ENCODE data around the gene LNP1. TPM values are rescaled to one million over a fixed set of nuclear protein-coding genes. Genes with fewer than 3 reads are reported as not detected.

Gene LNP1
- total and polyA plus RNA-seq, 2 of the 13 experiments (the other 11 are each of a cell fraction or from before 2014, with no cell fraction given): 3.6 to 7.0 TPM

- TF ChIP-seq AGO1 (IDR thresholded peaks at IDR 0.05; ENCODE audit: low read depth, low read length, poor library complexity, severe bottlenecking): peak; percentile 27
- 0 out of 2 replicates have a peak, but pooled peaks have one; percentile 18 for TF ChIP-seq KLF9 (CRISPR knock-in tag; IDR thresholded peaks at IDR 0.05; ENCODE audit: low read depth)
- peak; percentile 76 for TF ChIP-seq ZMAT3 (CRISPR knock-in tag; conservative IDR thresholded peaks at IDR 0.05)
- TF ChIP-seq TRAFD1 (CRISPR knock-in tag; IDR thresholded peaks at IDR 0.05; ENCODE audit: borderline replicate concordance): no peak
- no peak for TF ChIP-seq FLYWCH1 (CRISPR knock-in tag; IDR thresholded peaks at IDR 0.05)
- TF ChIP-seq THYN1 (CRISPR knock-in tag; IDR thresholded peaks at IDR 0.05; ENCODE audit: borderline replicate concordance, low read depth): no peak
- peak; percentile 77; the same call in 1 of the 2 replicates for TF ChIP-seq ZNF33A (CRISPR knock-in tag; IDR thresholded peaks at IDR 0.05; ENCODE audit: borderline replicate concordance)
- TF ChIP-seq, protein P1, sequence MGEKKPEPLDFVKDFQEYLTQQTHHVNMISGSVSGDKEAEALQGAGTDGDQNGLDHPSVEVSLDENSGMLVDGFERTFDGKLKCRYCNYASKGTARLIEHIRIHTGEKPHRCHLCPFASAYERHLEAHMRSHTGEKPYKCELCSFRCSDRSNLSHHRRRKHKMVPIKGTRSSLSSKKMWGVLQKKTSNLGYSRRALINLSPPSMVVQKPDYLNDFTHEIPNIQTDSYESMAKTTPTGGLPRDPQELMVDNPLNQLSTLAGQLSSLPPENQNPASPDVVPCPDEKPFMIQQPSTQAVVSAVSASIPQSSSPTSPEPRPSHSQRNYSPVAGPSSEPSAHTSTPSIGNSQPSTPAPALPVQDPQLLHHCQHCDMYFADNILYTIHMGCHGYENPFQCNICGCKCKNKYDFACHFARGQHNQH (CRISPR knock-in tag; IDR thresholded peaks at IDR 0.05): peak; percentile 81
- TF ChIP-seq ZNF350 (CRISPR knock-in tag; IDR thresholded peaks at IDR 0.05; ENCODE audit: borderline replicate concordance, low read depth): peak; percentile 84; the same call in 1 of the 2 replicates
- TF ChIP-seq ZFP91 (CRISPR knock-in tag; IDR thresholded peaks at IDR 0.05; ENCODE audit: borderline replicate concordance): peak; percentile 76; the same call in 1 of the 2 replicates
- TF ChIP-seq, protein P2, sequence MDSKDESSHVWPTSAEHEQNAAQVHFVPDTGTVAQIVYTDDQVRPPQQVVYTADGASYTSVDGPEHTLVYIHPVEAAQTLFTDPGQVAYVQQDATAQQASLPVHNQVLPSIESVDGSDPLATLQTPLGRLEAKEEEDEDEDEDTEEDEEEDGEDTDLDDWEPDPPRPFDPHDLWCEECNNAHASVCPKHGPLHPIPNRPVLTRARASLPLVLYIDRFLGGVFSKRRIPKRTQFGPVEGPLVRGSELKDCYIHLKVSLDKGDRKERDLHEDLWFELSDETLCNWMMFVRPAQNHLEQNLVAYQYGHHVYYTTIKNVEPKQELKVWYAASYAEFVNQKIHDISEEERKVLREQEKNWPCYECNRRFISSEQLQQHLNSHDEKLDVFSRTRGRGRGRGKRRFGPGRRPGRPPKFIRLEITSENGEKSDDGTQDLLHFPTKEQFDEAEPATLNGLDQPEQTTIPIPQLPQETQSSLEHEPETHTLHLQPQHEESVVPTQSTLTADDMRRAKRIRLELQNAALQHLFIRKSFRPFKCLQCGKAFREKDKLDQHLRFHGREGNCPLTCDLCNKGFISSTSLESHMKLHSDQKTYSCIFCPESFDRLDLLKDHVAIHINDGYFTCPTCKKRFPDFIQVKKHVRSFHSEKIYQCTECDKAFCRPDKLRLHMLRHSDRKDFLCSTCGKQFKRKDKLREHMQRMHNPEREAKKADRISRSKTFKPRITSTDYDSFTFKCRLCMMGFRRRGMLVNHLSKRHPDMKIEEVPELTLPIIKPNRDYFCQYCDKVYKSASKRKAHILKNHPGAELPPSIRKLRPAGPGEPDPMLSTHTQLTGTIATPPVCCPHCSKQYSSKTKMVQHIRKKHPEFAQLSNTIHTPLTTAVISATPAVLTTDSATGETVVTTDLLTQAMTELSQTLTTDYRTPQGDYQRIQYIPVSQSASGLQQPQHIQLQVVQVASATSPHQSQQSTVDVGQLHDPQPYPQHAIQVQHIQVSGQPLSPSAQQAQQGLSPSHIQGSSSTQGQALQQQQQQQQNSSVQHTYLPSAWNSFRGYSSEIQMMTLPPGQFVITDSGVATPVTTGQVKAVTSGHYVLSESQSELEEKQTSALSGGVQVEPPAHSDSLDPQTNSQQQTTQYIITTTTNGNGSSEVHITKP (CRISPR knock-in tag; IDR thresholded peaks at IDR 0.05; ENCODE audit: low read depth): peak; percentile 65; the same call in 1 of the 2 replicates
- peak; percentile 88; the same call in 1 of the 2 replicates for TF ChIP-seq SP140L (CRISPR knock-in tag; IDR thresholded peaks at IDR 0.05; ENCODE audit: borderline replicate concordance)
- TF ChIP-seq GATAD1 (CRISPR knock-in tag; IDR thresholded peaks at IDR 0.05): peak; percentile 42
- no peak for TF ChIP-seq ZNF781 (CRISPR knock-in tag; IDR thresholded peaks at IDR 0.05; ENCODE audit: borderline replicate concordance, not compliant biosample characterization)
- no peak for TF ChIP-seq ZNF589 (CRISPR knock-in tag; conservative IDR thresholded peaks at IDR 0.05)
- no peak for TF ChIP-seq ZNF720 (CRISPR knock-in tag; IDR thresholded peaks at IDR 0.05)
- no peak for TF ChIP-seq ZNF512 (CRISPR knock-in tag; IDR thresholded peaks at IDR 0.05)
Observed at GRCh38 chr3:100492059-100493006, 91.0 kb downstream of the LNP1 start, which contains the start of gene TMEM45A (continued).
